Mesenchymal stem cell (in vitro differentiated cells and primary cell): ENCODE data around the gene HNRNPF.

Experiments used
- DNase-seq: peaks from one replicate; pipeline ENCODE4 v3.0.0-alpha.2; 2013
- H2AFZ ChIP-seq: one replicate; pipeline ENCODE4 v1.6.1; 2013; ENCODE audit warnings: low read depth, mild to moderate bottlenecking, control low read depth, inconsistent platforms, low read length, moderate library complexity
- H2AK5ac ChIP-seq: 2 replicates; pipeline ENCODE4 v1.6.1; 2013; ENCODE audit warnings: low read length, moderate library complexity, mild to moderate bottlenecking, inconsistent platforms; ENCODE audit not compliant: severe bottlenecking
- H2BK120ac ChIP-seq: one replicate; pipeline ENCODE4 v1.6.1; 2013; ENCODE audit warnings: low read depth, mild to moderate bottlenecking, inconsistent platforms, low read length, moderate library complexity
- H2BK12ac ChIP-seq, 2 experiments: one replicate each; pipeline ENCODE4 v1.6.1; 2013; ENCODE audit warnings: inconsistent platforms in 2 of 2, low read length in 2 of 2, mild to moderate bottlenecking in 2 of 2, moderate library complexity in 2 of 2, control low read depth in 1 of 2
- H2BK15ac ChIP-seq: one replicate; pipeline ENCODE4 v1.6.1; 2013; ENCODE audit warnings: mild to moderate bottlenecking, low read depth, inconsistent platforms; ENCODE audit not compliant: poor library complexity, severe bottlenecking
- H2BK5ac ChIP-seq: 2 replicates; pipeline ENCODE4 v1.6.1; 2013; ENCODE audit warnings: low read depth, mild to moderate bottlenecking, low read length, control low read depth, inconsistent platforms; ENCODE audit not compliant: poor library complexity, severe bottlenecking
- H3K14ac ChIP-seq, 2 experiments: one replicate each; pipeline ENCODE4 v1.6.1; 2013; ENCODE audit warnings: inconsistent platforms in 2 of 2, low read length in 2 of 2, control low read depth in 1 of 2, mild to moderate bottlenecking in 1 of 2, moderate library complexity in 1 of 2
- H3K18ac ChIP-seq, 2 experiments: one replicate each; pipeline ENCODE4 v1.6.1; 2013; ENCODE audit warnings: inconsistent platforms in 2 of 2, low read length in 2 of 2, control low read depth in 1 of 2, low read depth in 1 of 2, mild to moderate bottlenecking in 1 of 2
- H3K23ac ChIP-seq, 2 experiments: one replicate each; pipeline ENCODE4 v1.6.1; 2013; ENCODE audit warnings: inconsistent platforms in 2 of 2, low read length in 2 of 2, mild to moderate bottlenecking in 2 of 2, moderate library complexity in 2 of 2, control low read depth in 1 of 2
- H3K27ac ChIP-seq: 2 replicates; pipeline ENCODE4 v1.5.1; 2013; ENCODE audit warnings: mild to moderate bottlenecking, moderate library complexity, low read length, control low read depth, inconsistent platforms; ENCODE audit not compliant: poor library complexity, severe bottlenecking
- H3K27me3 ChIP-seq, 2 experiments: 2 replicates each; pipeline versions ENCODE4 v1.6.1 to v1.7.0; 2013; ENCODE audit warnings: low read length in 2 of 2, mild to moderate bottlenecking in 2 of 2, moderate library complexity in 2 of 2, control low read depth in 1 of 2, inconsistent platforms in 1 of 2; ENCODE audit not compliant: control insufficient read depth in 1 of 2, insufficient read depth in 1 of 2
- H3K36me3 ChIP-seq, 2 experiments: 2 replicates each; pipeline versions ENCODE4 v1.6.1 to v1.7.0; 2013; ENCODE audit warnings: low read length in 2 of 2, control low read depth in 1 of 2, inconsistent platforms in 1 of 2, low read depth in 1 of 2, mild to moderate bottlenecking in 1 of 2; ENCODE audit not compliant: insufficient read depth in 2 of 2, control insufficient read depth in 1 of 2
- H3K4ac ChIP-seq, 2 experiments: one replicate each; pipeline ENCODE4 v1.6.1; 2013; ENCODE audit warnings: inconsistent platforms in 2 of 2, low read length in 2 of 2, mild to moderate bottlenecking in 2 of 2, moderate library complexity in 2 of 2, control low read depth in 1 of 2, low read depth in 1 of 2
- H3K4me1 ChIP-seq: 2 replicates; pipeline ENCODE4 v1.6.1; 2013; ENCODE audit warnings: low read depth, low read length, control low read depth; ENCODE audit not compliant: control insufficient read depth, insufficient read depth
- H3K4me2 ChIP-seq: 2 replicates; pipeline ENCODE4 v1.6.1; 2013; ENCODE audit warnings: low read length, mild to moderate bottlenecking, inconsistent platforms; ENCODE audit not compliant: poor library complexity, severe bottlenecking
- H3K4me3 ChIP-seq, 2 experiments: 2 replicates each; pipeline versions ENCODE4 v1.5.1 to v1.7.0; 2013; ENCODE audit warnings: low read length in 2 of 2, mild to moderate bottlenecking in 2 of 2, control low read depth in 1 of 2, low read depth in 1 of 2; ENCODE audit not compliant: insufficient read depth in 1 of 2
- H3K79me1 ChIP-seq: replicated peaks from 2 replicates; pipeline ENCODE4 v1.6.1; 2013; ENCODE audit warnings: mild to moderate bottlenecking, control low read depth, low read length, inconsistent platforms; ENCODE audit not compliant: poor library complexity, severe bottlenecking
- H3K9ac ChIP-seq: 2 replicates; pipeline ENCODE4 v1.7.0; 2013; ENCODE audit warnings: mild to moderate bottlenecking, low read length, moderate library complexity
- H3K9me3 ChIP-seq: 2 replicates; pipeline ENCODE4 v1.7.0; 2013; ENCODE audit warnings: mild to moderate bottlenecking, low read length; ENCODE audit not compliant: control insufficient read depth
- H4K8ac ChIP-seq: one replicate; pipeline ENCODE4 v1.6.1; 2013; ENCODE audit warnings: inconsistent platforms, mild to moderate bottlenecking, low read length, moderate library complexity
- H4K91ac ChIP-seq: one replicate; pipeline ENCODE4 v1.6.1; 2013; ENCODE audit warnings: mild to moderate bottlenecking, low read length, inconsistent platforms
- WGBS: methylation state at CpG from one replicate; pipeline ENCODE4 v1.1.7; 2013; ENCODE audit warnings: mixed read lengths; 5-methylcytosine and 5-hydroxymethylcytosine counted together

The HNRNPF gene

GRCh38 chr10:43408331-43408709, 666 bp downstream of the HNRNPF start:
- Histone ChIP-seq H3K27ac (peak overlapping the region; percentile 94), H3K27me3 (no peaks in the 10 kb centered on the region), H3K4ac (peak overlapping the region; percentile 93), H2BK12ac (peak overlapping the region in 1 of 2 experiments; percentile 83), H2BK5ac (no peak overlapping the region), H4K8ac (peak overlapping the region; percentile 63), H2AK5ac (no peak overlapping the region), H3K4me2 (peak overlapping the region; percentile 96), H3K23ac (peak overlapping the region in 1 of 2 experiments; percentile 94), H3K9me3 (no peaks in the 10 kb centered on the region), H3K4me1 (peaks cover 17% of the 10 kb centered on the region), H4K91ac (peak overlapping the region; percentile 77), H2AFZ (no peak overlapping the region), H3K79me1 (peaks cover 6% of the 10 kb centered on the region), H3K9ac (peak overlapping the region; percentile 97), H3K4me3 (peak overlapping the region; percentile 67 to 93), H3K14ac (peak overlapping the region in 1 of 2 experiments; percentile 90), H2BK120ac (peak overlapping the region; percentile 86), H3K18ac (peak overlapping the region; percentile 69 to 95), H2BK15ac (no peak overlapping the region), H3K36me3 (peaks cover 6% of the 10 kb centered on the region in 2 experiments)
- no peak for DNase-seq
- 0% methylated on average over 26 of the region's 31 CpGs for WGBS

- peak overlapping the region; percentile 97 for H2BK15ac ChIP-seq
- H3K4ac ChIP-seq, result peak overlapping the region; percentile 93 to 96
- peak; percentile 92 for DNase-seq
- H3K27ac ChIP-seq, result peak overlapping the region; percentile 94
- H2BK120ac ChIP-seq, result peak overlapping the region; percentile 98
- peaks cover 9 to 12% of the 10 kb centered on the region in 2 experiments for H3K36me3 ChIP-seq
- under 1% methylated on average over 49 of the region's 56 CpGs for WGBS
- H2BK12ac ChIP-seq, result peak overlapping the region; percentile 38 to 83
- H3K4me1 ChIP-seq, result peaks cover 19% of the 10 kb centered on the region
- H3K18ac ChIP-seq, result peak overlapping the region; percentile 96 to 97
- H3K23ac ChIP-seq, result peak overlapping the region in 1 of 2 experiments; percentile 94
- peak overlapping the region; percentile 67 to 93 for H3K4me3 ChIP-seq
- peak overlapping the region; percentile 81 for H2BK5ac ChIP-seq
- peak overlapping the region; percentile 96 for H3K4me2 ChIP-seq
- H4K8ac ChIP-seq, result peak overlapping the region; percentile 85
- H2AFZ ChIP-seq, result no peak overlapping the region
- no peaks in the 10 kb centered on the region for H3K27me3 ChIP-seq
- H3K9ac ChIP-seq, result peak overlapping the region; percentile 97
- no peaks in the 10 kb centered on the region for H3K9me3 ChIP-seq
- peak overlapping the region; percentile 69 for H2AK5ac ChIP-seq
- peaks cover 6% of the 10 kb centered on the region for H3K79me1 ChIP-seq
- H3K14ac ChIP-seq, result peak overlapping the region; percentile 90 to 95
- peak overlapping the region; percentile 93 for H4K91ac ChIP-seq
Measured at GRCh38 chr10:43407576-43408330, 1.2 kb downstream of the HNRNPF start.

GRCh38 chr10:43407148-43407575, 1.8 kb downstream of the HNRNPF start:
- under 1% methylated on average over 43 of the region's 59 CpGs for WGBS
- H3K23ac ChIP-seq, result peak overlapping the region in 1 of 2 experiments; percentile 42
- H2BK12ac ChIP-seq, result peak overlapping the region in 1 of 2 experiments; percentile 42
- H3K4ac ChIP-seq, result peak overlapping the region in 1 of 2 experiments; percentile 96
- peak; percentile 66 for DNase-seq
- H3K27me3 ChIP-seq, result no peaks in the 10 kb centered on the region
- peak overlapping the region; percentile 96 for H3K4me2 ChIP-seq
- peaks cover 6% of the 10 kb centered on the region for H3K79me1 ChIP-seq
- peak overlapping the region; percentile 85 for H4K8ac ChIP-seq
- no peaks in the 10 kb centered on the region for H3K9me3 ChIP-seq
- H3K4me3 ChIP-seq, result peak overlapping the region; percentile 67 to 93
- peak overlapping the region; percentile 98 for H2BK120ac ChIP-seq
- H3K18ac ChIP-seq, result peak overlapping the region; percentile 96 to 97
- H3K27ac ChIP-seq, result peak overlapping the region; percentile 94
- H3K4me1 ChIP-seq, result peaks cover 19% of the 10 kb centered on the region
- H3K36me3 ChIP-seq, result peaks cover 9 to 17% of the 10 kb centered on the region in 2 experiments
- peak overlapping the region; percentile 69 for H2AK5ac ChIP-seq
- no peak overlapping the region for H2AFZ ChIP-seq
- peak overlapping the region; percentile 93 for H4K91ac ChIP-seq
- H2BK5ac ChIP-seq, result peak overlapping the region; percentile 81
- peak overlapping the region; percentile 70 to 95 for H3K14ac ChIP-seq
- peak overlapping the region; percentile 97 for H2BK15ac ChIP-seq
- H3K9ac ChIP-seq, result peak overlapping the region; percentile 97

GRCh38 chr10:43404704-43405084, 4.3 kb downstream of the HNRNPF start:
- H3K79me1 ChIP-seq, result peaks cover 3% of the 10 kb centered on the region
- no peak overlapping the region for H3K14ac ChIP-seq
- no peak overlapping the region for H3K18ac ChIP-seq
- H2BK12ac ChIP-seq, result no peak overlapping the region
- H4K91ac ChIP-seq, result no peak overlapping the region
- WGBS, result 75% methylated on average over 5 of the region's 6 CpGs
- H3K36me3 ChIP-seq, result peaks cover 9 to 32% of the 10 kb centered on the region in 2 experiments
- H2BK15ac ChIP-seq, result no peak overlapping the region
- no peak overlapping the region for H3K4ac ChIP-seq
- no peak overlapping the region for H2BK120ac ChIP-seq
- peaks cover 21% of the 10 kb centered on the region for H3K4me1 ChIP-seq
- peak overlapping the region in 1 of 2 experiments; percentile 36 for H3K4me3 ChIP-seq
- H2AK5ac ChIP-seq, result no peak overlapping the region
- H4K8ac ChIP-seq, result no peak overlapping the region
- no peak overlapping the region for H3K4me2 ChIP-seq
- H2AFZ ChIP-seq, result no peak overlapping the region
- H2BK5ac ChIP-seq, result no peak overlapping the region
- H3K23ac ChIP-seq, result no peak overlapping the region
- no peaks in the 10 kb centered on the region for H3K9me3 ChIP-seq
- no peaks in the 10 kb centered on the region for H3K27me3 ChIP-seq
- H3K9ac ChIP-seq, result peak overlapping the region; percentile 63
- H3K27ac ChIP-seq, result no peak overlapping the region
- no peak for DNase-seq
